ENCODE measurements around the gene CELF1. TPM values are rescaled to one million over a fixed set of nuclear protein-coding genes. Genes with fewer than 3 reads are reported as not detected.

Gene CELF1
- total RNA-seq, 1 donor from 2014 or later, result 106 TPM

DNA sequence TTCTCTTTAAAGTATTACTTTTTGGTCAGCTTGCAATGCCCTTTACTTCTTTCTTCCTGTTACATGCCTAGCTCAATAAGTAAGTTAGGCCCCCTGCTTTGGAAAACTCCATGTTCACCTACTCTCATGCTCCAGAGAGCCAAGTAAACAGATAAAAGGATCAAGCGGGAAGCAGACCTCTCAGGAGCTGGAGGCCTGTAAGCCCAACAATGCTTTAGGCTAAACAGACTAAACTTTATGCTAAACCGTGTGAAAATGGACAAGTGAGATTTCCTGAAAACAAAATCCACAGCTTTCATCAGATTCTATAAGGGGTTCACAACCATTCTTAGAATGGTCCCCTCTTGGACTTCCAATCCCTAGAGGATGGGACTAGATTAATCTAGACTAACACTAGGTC lies 40.2 kb downstream of the CELF1 start:
- DNase-seq (ENCODE audit: extremely low read depth, low read depth, low spot score), result no peak

DNA sequence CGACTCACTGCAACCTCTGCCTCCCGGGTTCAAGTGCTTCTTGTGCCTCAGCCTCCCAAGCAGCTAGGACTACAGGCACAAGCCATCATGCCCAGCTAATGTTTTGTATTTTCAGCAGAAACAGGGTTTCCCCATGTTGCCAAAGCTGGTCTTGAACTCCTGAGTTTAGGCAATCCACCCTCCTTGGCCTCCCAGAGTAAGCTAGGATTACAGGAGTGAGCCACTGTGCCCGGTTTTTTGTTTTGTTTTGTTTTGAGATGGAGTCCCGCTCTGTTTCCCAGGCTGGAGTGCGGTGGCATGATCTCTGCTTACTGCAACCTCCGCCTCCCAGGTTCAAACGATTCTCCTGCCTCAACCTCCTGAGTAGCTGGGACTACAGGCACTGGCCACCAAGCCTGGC lies 41.0 kb downstream of the CELF1 start:
- DNase-seq (ENCODE audit: extremely low read depth, low read depth, low spot score), result no peak

GRCh38 chr11:47510209-47510608 lies 42.7 kb downstream of the CELF1 start:
- DNase-seq (ENCODE audit: extremely low read depth, low read depth, low spot score), result no peak

DNA sequence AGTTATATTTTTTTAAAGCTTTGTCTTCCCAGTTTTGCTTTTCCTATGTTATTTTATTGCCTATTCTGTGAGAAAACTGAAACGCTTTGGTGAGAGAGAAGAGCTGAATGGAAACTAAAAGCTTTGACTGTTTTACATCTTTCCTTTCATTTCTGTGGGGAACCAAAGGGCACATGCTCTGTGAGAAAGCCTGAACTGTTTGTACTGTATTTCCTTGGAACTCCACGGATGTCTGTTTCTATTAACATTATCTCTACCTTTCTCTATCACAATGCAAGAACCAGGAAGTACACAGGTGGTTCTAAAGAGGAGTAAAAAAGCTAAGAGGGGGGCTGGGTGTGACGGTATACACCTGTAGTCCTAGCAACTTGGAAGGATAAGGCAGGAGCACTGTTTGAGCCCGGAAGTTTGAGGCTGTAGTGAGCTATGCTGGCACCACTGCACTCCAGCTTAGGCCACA lies 43.8 kb downstream of the CELF1 start:
- no peak for DNase-seq (ENCODE audit: extremely low read depth, low read depth, low spot score)

DNA sequence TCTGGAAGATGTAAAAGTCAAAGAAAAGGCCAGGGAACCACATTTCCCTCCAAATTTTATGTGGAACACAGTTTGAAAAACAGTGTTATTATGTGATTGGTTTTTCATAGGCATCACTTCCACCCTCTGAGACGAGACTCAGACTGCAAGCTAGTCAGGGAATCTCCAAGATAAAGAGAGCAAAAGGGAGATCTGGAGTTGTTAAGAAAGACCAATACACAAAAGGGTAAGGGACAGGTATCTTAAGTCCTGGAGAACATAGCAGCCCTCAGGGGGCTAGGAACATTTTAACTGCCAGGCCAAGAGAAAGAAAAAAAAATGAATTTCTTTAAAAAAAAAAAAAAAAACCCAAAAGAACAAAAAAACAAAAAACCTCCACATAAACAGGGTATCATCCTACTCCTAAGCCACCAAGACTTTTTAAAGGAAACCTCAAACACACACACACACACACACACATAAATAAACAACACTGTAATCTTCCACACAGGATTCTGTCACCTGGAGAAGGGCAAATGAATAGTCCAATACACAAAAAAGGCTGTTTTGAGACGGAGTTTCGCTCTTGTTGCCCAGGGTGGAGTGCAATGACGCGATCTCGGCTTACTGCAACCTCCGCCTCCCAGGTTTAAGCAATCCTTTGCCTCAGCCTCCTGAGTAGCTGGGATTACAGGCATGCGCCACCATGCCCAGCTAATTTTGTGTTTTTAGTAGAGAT lies 44.5 kb downstream of the CELF1 start:
- DNase-seq (ENCODE audit: extremely low read depth, low read depth, low spot score), result no peak

GRCh38 chr11:47507563-47508239 lies 45.2 kb downstream of the CELF1 start:
- DNase-seq (ENCODE audit: extremely low read depth, low read depth, low spot score), result no peak

DNA sequence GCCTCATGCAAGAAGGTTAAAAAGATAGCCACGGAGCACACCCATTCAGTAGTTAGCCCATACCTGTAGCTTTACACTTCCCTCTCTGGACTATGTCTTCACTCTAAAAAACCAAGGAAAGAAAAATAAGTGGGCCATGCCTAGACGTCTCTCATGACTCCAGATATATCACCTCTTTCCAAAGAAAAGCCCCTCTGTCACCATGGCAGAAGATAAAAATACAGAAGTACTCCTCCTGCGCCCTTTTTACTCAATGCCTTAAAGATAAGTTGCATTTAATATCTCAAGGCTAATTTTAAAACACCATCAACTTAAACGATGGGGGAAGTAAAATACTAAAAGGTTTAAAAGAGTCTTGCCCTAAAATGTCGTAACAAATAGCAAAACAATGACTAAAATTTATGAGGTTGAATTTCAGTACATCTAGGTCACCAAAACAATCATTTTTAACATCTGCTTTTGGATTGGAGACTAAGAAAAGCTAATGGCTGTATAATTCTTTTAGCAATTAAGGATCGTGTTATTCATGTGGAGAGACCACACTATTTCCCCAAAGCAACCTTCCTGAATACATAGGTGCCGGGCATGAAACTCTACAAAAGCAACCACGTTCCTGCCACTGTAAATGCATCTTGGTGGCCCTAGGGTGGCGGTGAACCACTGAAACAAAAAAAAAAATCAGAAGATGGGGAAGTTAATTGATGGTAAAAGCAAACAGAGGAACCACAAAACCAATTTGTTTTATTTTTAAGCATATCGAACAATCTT lies 46.0 kb downstream of the CELF1 start:
- DNase-seq (ENCODE audit: extremely low read depth, low read depth, low spot score), result no peak

GRCh38 chr11:47506373-47506772 lies 46.6 kb downstream of the CELF1 start:
- DNase-seq (ENCODE audit: extremely low read depth, low read depth, low spot score), result no peak

- DNase-seq (ENCODE audit: extremely low read depth, low read depth, low spot score), result no peak
These were observed 48.0 kb downstream of the CELF1 start for GRCh38 chr11:47504910-47505309.

- no peak for DNase-seq (ENCODE audit: extremely low read depth, low read depth, low spot score)
These were observed 49.7 kb downstream of the CELF1 start for GRCh38 chr11:47503227-47503626.

- no peak for DNase-seq (ENCODE audit: extremely low read depth, low read depth, low spot score)
These were observed 50.2 kb downstream of the CELF1 start for GRCh38 chr11:47502767-47503166.

DNA sequence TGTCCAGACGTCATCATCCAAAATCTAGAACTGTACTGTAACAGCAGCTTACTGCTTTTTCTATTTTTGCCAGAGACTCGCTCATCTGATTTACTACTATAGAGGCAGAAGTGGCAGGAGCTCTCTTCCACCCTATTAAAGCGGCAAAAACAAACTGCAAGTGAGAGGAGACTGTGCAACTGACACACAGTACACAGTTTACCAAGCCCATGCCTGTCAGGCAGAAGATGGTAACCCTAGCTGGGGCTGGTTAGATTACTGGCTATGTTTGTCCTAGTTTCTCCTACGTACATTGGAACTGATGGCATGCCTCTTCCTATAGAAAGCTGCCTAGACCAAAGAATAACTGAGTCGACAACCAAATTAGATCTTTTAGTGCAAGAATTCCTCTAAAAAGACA lies 51.8 kb downstream of the CELF1 start:
- no peak for DNase-seq (ENCODE audit: extremely low read depth, low read depth, low spot score)

GRCh38 chr11:47500121-47500520 lies 52.8 kb downstream of the CELF1 start:
- DNase-seq (ENCODE audit: extremely low read depth, low read depth, low spot score), result no peak

- no peak for DNase-seq (ENCODE audit: extremely low read depth, low read depth, low spot score)
These were observed 53.3 kb downstream of the CELF1 start for GRCh38 chr11:47499614-47500013.

- DNase-seq (ENCODE audit: extremely low read depth, low read depth, low spot score), result no peak
These were observed 53.8 kb downstream of the CELF1 start for GRCh38 chr11:47499161-47499560.

- no peak for DNase-seq (ENCODE audit: extremely low read depth, low read depth, low spot score)
These were observed 54.3 kb downstream of the CELF1 start for GRCh38 chr11:47498584-47499152.

- DNase-seq (ENCODE audit: extremely low read depth, low read depth, low spot score), result no peak
These were observed 54.8 kb downstream of the CELF1 start for GRCh38 chr11:47498149-47498548.

DNA sequence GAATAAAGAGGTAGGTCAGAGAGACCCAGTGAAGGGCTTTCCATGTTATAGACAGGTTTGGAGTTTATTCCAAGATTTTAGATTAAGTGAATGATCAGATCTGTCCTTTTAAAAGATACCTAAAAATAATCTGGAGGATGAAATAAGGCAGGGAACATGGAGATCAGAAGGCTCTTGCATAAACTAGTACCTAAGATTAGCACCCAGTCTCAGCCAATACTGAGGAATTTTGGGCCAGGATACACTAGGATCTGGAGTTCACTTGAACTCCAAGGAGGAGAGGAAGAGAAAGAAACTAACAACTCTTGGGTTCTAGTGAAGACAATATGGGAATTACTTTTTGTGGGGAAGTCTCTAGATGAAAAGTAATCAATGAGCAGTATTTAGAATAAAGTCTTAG lies 56.1 kb downstream of the CELF1 start:
- DNase-seq (ENCODE audit: extremely low read depth, low read depth, low spot score), result no peak

- no peak for DNase-seq (ENCODE audit: extremely low read depth, low read depth, low spot score)
These were observed 57.1 kb downstream of the CELF1 start for GRCh38 chr11:47495856-47496217.

DNA sequence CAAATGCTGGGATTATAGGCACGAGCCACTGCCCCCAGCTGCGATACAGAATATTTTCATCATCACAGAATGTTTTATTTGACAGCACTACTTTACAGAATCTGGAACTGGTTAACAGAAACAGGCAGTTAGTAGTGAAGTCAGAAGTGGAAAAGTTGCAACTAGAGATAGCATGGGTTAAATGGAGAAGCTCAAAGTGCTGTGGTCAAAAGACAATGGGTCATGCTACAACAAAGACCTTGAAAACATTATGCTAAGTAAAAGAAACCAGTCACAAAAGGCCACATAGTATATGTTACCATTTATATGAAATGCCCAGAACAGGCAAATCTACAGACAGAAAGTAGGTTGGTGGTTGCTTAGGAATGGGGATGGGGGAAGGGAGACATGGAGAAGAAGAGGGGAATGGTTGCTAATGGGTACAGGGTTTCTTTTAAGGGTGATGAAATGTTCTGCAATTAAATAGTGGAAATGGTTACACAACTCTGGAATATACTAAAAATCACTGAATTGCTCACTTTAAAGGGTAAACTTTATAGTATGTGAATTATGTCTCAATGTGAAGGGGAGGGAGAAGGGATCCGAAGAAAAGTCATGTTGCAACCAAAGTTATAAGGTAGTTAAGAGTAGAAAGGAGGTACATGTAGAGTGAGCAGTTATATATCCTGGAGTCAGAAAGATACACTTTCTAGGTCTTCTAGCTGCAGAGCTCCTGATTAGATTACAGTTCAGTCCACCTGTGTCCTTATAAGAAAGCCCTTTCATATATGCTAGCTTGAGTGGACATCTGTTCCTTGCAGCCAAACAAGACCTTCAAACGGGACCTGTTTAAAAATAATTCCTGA lies 57.7 kb downstream of the CELF1 start:
- DNase-seq (ENCODE audit: extremely low read depth, low read depth, low spot score), result no peak

- DNase-seq (ENCODE audit: extremely low read depth, low read depth, low spot score), result no peak
These were observed 63.6 kb downstream of the CELF1 start for GRCh38 chr11:47489395-47489755.

Measured in glomerular endothelial cell (primary cell).